KMS-11 (cell line): ENCODE data around the gene CARHSP1.

Experiments used
- H2AFZ ChIP-seq: fragments of 200-600 bp; sonication (generic); 2 replicates; pipeline ENCODE4 v1.6.1; 2016; ENCODE audit warnings: antibody characterized with exemption, mixed run types, low read depth
- H3K27ac ChIP-seq: fragments of 200-600 bp; sonication (generic); 2 replicates; pipeline ENCODE4 v1.6.1; 2016; ENCODE audit warnings: mild to moderate bottlenecking, mixed run types
- H3K27me3 ChIP-seq: fragments of 200-600 bp; sonication (generic); 2 replicates; pipeline ENCODE4 v1.6.1; 2017; ENCODE audit warnings: mild to moderate bottlenecking, low read depth, mixed run types, moderate library complexity; ENCODE audit not compliant: insufficient read depth
- H3K36me3 ChIP-seq: fragments of 200-600 bp; sonication (generic); 2 replicates; pipeline ENCODE4 v1.6.1; 2017; ENCODE audit warnings: mild to moderate bottlenecking, mixed run types; ENCODE audit not compliant: insufficient read depth
- H3K4me1 ChIP-seq: fragments of 200-600 bp; sonication (generic); 2 replicates; pipeline ENCODE4 v1.6.1; 2016; ENCODE audit warnings: mild to moderate bottlenecking, low read depth, mixed run types; ENCODE audit not compliant: poor library complexity, severe bottlenecking
- H3K4me2 ChIP-seq: fragments of 200-600 bp; sonication (generic); 2 replicates; pipeline ENCODE4 v1.7.0; 2016; ENCODE audit warnings: mild to moderate bottlenecking, mixed run types
- H3K4me3 ChIP-seq: fragments of 200-600 bp; sonication (generic); IDR thresholded peaks from 2 replicates; pipeline ENCODE4 v1.6.1; 2017; ENCODE audit warnings: low read depth, low read length, mixed read lengths; ENCODE audit not compliant: insufficient read depth
- H3K79me2 ChIP-seq: fragments of 200-600 bp; sonication (generic); 2 replicates; pipeline ENCODE4 v1.6.1; 2016; ENCODE audit warnings: low read depth, mixed run types; ENCODE audit not compliant: insufficient read depth
- H3K9ac ChIP-seq: fragments of 200-600 bp; sonication (generic); 2 replicates; pipeline ENCODE4 v1.6.1; 2016; ENCODE audit warnings: mild to moderate bottlenecking, mixed run types
- H4K20me1 ChIP-seq: fragments of 200-600 bp; sonication (generic); 2 replicates; pipeline ENCODE4 v1.6.1; 2016; ENCODE audit warnings: mild to moderate bottlenecking, mixed run types; ENCODE audit not compliant: insufficient read depth
- TF ChIP-seq, protein P1 (sequence below): fragments of 200-600 bp; sonication (generic); conservative IDR thresholded peaks from 2 replicates; pipeline ENCODE4 v1.6.1; 2017; ENCODE audit warnings: low read depth, mild to moderate bottlenecking, antibody characterized with exemption, low read length, moderate library complexity, mixed read lengths

Gene CARHSP1

DNA sequence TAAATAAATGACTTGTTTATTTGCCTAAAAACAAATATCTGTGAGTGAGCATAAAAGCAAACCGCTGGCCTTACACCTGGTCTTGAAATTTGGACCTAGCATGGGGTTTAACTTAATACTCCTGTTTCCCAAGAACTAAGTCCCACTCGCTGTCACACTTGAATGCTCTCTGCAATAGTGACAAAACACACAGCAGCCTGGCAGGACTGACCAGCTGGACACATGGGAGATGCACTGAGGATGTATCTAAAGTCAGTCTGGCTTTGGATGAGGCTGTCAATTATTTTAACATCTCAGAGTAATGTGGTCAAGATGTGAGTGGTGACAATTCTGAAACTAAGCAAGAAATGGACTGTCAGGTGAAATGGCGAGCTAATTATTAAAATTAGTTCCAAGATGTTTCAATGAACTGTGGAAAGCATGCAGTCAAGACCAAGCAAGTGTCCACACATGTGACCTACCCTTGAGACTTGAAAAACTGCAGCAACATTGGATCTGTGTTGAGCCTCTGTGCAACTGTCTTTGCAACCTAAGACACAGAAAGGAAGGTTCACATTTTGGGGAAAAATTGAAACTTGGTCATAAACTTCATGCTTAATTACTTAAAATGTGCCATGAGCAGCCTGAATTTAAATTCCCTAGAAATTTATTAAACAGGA, 30.0 kb upstream of the CARHSP1 start:
- peak overlapping the region; percentile 77 for H3K27ac ChIP-seq
- peak overlapping the region; percentile 58 for H3K4me2 ChIP-seq
- no peak overlapping the region for H3K9ac ChIP-seq
- H3K4me3 ChIP-seq, result no peak overlapping the region
- no peak overlapping the region for H2AFZ ChIP-seq
- peaks cover 45% of the 10 kb centered on the region for H3K4me1 ChIP-seq
- TF ChIP-seq, protein P1, sequence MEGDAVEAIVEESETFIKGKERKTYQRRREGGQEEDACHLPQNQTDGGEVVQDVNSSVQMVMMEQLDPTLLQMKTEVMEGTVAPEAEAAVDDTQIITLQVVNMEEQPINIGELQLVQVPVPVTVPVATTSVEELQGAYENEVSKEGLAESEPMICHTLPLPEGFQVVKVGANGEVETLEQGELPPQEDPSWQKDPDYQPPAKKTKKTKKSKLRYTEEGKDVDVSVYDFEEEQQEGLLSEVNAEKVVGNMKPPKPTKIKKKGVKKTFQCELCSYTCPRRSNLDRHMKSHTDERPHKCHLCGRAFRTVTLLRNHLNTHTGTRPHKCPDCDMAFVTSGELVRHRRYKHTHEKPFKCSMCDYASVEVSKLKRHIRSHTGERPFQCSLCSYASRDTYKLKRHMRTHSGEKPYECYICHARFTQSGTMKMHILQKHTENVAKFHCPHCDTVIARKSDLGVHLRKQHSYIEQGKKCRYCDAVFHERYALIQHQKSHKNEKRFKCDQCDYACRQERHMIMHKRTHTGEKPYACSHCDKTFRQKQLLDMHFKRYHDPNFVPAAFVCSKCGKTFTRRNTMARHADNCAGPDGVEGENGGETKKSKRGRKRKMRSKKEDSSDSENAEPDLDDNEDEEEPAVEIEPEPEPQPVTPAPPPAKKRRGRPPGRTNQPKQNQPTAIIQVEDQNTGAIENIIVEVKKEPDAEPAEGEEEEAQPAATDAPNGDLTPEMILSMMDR, result no peak
- H3K27me3 ChIP-seq, result no peaks in the 10 kb centered on the region
- H3K36me3 ChIP-seq, result peaks cover 42% of the 10 kb centered on the region; the same call in 1 of the 2 replicates
- peaks cover 17% of the 10 kb centered on the region for H4K20me1 ChIP-seq
- peaks cover 32% of the 10 kb centered on the region; the same call in 1 of the 2 replicates for H3K79me2 ChIP-seq

DNA sequence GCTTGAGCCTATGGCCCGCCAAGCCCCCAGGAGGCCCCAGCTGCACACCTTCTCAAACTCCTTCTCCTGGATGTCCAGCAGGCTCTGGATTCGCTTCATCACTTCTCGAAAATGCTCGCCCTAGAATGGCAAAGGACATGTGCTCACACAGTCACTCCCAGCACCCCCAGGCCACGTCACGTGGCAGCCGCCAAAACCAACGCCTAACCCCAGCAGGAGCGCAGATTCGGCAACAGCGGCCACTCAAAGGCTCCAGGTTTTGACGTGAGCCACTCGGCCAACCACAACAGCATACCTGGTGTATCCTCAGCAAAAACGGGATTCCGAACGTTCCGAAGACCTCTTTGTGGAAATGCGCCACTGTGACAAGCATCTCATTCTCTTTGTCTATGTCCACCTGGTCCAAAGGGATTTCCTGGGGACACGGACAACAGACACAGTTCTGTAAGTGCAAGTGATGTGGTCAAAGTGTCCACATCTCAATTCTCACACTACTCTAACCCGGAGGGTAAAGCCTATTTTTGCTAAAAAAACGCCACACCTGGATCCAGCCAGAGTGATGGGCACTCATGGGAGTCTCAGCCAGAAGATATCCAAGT, 26.0 kb upstream of the CARHSP1 start:
- Histone ChIP-seq H2AFZ (no peak overlapping the region), H3K4me3 (no peak overlapping the region), H3K36me3 (peaks cover 25% of the 10 kb centered on the region; the same call in 1 of the 2 replicates), H3K27me3 (no peaks in the 10 kb centered on the region), H4K20me1 (peaks cover 16% of the 10 kb centered on the region; the same call in 1 of the 2 replicates), H3K4me2 (no peak overlapping the region), H3K4me1 (peaks cover 19% of the 10 kb centered on the region), H3K27ac (no peak overlapping the region), H3K9ac (no peak overlapping the region), H3K79me2 (peaks cover 13% of the 10 kb centered on the region; the same call in 1 of the 2 replicates)
- TF ChIP-seq, protein P1, result no peak

DNA sequence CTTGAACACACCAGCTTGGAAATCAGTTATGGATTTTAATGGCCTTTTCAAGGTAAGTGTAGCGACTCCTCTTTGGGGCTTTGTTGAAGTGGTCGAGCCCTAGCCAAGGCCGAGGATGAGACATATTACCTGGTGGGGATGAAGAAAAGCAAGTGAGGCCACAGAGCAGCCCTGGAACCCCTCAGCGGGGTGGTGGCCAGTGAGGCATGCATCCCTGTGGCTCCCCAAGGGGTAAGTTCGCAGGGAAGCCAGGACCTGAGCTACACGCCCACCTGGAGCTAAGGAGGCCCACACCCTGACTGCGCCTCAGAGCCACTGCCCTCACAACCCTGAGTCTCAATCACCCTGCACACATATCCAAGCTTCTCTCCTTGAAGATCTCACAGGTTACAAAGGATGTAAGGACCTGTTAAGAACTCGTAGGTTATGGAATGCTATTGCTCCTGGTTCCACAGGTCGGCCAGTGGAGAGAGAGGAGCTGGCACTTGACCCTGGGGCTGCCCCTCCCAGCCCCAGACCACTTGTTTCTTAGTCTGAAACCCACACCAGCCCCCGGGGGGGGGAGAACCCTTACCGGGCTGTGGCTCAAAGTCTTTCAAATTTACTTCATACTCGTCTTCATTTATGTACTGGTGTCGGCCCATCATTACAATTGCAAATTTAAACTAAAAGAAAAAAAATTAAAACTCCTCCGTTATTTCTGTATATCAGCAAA, 25.3 kb upstream of the CARHSP1 start:
- Histone ChIP-seq H2AFZ (no peak overlapping the region), H3K79me2 (peaks cover 13% of the 10 kb centered on the region; the same call in 1 of the 2 replicates), H3K4me3 (no peak overlapping the region), H3K36me3 (peaks cover 22% of the 10 kb centered on the region; the same call in 1 of the 2 replicates), H3K9ac (no peak overlapping the region), H3K4me1 (peaks cover 12% of the 10 kb centered on the region), H3K27me3 (no peaks in the 10 kb centered on the region), H3K4me2 (no peak overlapping the region), H3K27ac (no peak overlapping the region), H4K20me1 (peaks cover 10% of the 10 kb centered on the region)
- TF ChIP-seq, protein P1, result no peak

DNA sequence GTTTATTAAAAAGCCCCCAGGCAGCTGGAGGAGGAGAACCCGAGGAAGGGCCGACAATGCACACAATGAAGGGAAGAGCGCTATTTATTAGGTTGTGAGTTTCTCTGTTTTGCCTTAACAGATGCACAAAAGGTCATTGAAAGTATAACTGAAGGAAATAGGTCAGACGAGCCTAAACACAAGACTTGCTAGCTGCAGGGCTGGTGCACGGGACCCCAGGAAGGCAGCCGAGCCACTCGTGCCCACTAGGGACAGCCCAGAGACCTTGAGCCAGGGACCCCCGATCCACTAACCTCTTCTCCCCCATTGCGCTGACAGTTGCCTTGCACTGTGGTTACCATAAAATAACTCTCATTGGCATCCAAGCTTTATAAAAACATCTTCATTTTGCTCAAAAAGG, 24.6 kb upstream of the CARHSP1 start:
- H3K4me3 ChIP-seq, result no peak overlapping the region
- no peak overlapping the region for H3K9ac ChIP-seq
- TF ChIP-seq, protein P1, result no peak
- H3K36me3 ChIP-seq, result peaks cover 15% of the 10 kb centered on the region; the same call in 1 of the 2 replicates
- H3K4me2 ChIP-seq, result no peak overlapping the region
- H3K27me3 ChIP-seq, result no peaks in the 10 kb centered on the region
- H3K4me1 ChIP-seq, result peaks cover 5% of the 10 kb centered on the region
- H2AFZ ChIP-seq, result no peak overlapping the region
- no peak overlapping the region for H3K27ac ChIP-seq
- H4K20me1 ChIP-seq, result peaks cover 5% of the 10 kb centered on the region; the same call in 1 of the 2 replicates
- H3K79me2 ChIP-seq, result peaks cover 8% of the 10 kb centered on the region; the same call in 1 of the 2 replicates
